ENCODE results near the gene CHD3. TPM values are rescaled to one million over a fixed set of nuclear protein-coding genes. Genes with fewer than 3 reads are reported as not detected.

CHD3 gene
- total RNA-seq, 1 experiment from 2014 or later = 84.6 TPM

DNA sequence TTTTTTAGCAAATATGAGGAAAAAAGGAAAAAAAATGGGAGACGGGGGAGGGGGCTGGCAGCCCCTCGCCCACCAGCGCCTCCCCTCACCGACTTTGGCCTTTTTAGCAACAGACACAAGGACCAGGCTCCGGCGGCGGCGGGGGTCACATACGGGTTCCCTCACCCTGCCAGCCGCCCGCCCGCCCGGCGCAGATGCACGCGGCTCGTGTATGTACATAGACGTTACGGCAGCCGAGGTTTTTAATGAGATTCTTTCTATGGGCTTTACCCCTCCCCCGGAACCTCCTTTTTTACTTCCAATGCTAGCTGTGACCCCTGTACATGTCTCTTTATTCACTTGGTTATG, 34.9 kb upstream of the CHD3 start:
- no TSS peak for BruUV-seq (replicated peaks)
- Histone ChIP-seq H3K4me1 (ENCODE audit: control insufficient read depth, insufficient read depth, low read length) (peaks cover 10% of the 10 kb centered on the region), H3K36me3 (ENCODE audit: control insufficient read depth, insufficient read depth, low read length) (peaks cover 5% of the 10 kb centered on the region; the same call in 1 of the 2 replicates), H3K27me3 (ENCODE audit: control insufficient read depth, insufficient read depth, low read length) (no peaks in the 10 kb centered on the region), H3K27ac (ENCODE audit: low read length) (no peak overlapping the region), H3K9me3 (ENCODE audit: control insufficient read depth, insufficient read depth, low read depth, low read length) (no peaks in the 10 kb centered on the region), H3K4me3 (ENCODE audit: low read depth in 2 of 2, low read length in 2 of 2) (no peak overlapping the region)
- DNase-seq (ENCODE audit: low read depth, low spot score) (no peak), ATAC-seq (no peak)
- TF ChIP-seq POLR2AphosphoS5 (IDR thresholded peaks at IDR 0.05; ENCODE audit: low read depth, low read length) = no peak
- TF ChIP-seq, protein P1, sequence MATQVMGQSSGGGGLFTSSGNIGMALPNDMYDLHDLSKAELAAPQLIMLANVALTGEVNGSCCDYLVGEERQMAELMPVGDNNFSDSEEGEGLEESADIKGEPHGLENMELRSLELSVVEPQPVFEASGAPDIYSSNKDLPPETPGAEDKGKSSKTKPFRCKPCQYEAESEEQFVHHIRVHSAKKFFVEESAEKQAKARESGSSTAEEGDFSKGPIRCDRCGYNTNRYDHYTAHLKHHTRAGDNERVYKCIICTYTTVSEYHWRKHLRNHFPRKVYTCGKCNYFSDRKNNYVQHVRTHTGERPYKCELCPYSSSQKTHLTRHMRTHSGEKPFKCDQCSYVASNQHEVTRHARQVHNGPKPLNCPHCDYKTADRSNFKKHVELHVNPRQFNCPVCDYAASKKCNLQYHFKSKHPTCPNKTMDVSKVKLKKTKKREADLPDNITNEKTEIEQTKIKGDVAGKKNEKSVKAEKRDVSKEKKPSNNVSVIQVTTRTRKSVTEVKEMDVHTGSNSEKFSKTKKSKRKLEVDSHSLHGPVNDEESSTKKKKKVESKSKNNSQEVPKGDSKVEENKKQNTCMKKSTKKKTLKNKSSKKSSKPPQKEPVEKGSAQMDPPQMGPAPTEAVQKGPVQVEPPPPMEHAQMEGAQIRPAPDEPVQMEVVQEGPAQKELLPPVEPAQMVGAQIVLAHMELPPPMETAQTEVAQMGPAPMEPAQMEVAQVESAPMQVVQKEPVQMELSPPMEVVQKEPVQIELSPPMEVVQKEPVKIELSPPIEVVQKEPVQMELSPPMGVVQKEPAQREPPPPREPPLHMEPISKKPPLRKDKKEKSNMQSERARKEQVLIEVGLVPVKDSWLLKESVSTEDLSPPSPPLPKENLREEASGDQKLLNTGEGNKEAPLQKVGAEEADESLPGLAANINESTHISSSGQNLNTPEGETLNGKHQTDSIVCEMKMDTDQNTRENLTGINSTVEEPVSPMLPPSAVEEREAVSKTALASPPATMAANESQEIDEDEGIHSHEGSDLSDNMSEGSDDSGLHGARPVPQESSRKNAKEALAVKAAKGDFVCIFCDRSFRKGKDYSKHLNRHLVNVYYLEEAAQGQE (IDR thresholded peaks at IDR 0.05; ENCODE audit: insufficient read depth in 1 of 2, low read depth in 2 of 2, low read length in 1 of 2) = no peak
- no peak for TF ChIP-seq TCF7L2 (IDR thresholded peaks at IDR 0.05; ENCODE audit: low read depth, low read length)
- TF ChIP-seq, protein P2, sequence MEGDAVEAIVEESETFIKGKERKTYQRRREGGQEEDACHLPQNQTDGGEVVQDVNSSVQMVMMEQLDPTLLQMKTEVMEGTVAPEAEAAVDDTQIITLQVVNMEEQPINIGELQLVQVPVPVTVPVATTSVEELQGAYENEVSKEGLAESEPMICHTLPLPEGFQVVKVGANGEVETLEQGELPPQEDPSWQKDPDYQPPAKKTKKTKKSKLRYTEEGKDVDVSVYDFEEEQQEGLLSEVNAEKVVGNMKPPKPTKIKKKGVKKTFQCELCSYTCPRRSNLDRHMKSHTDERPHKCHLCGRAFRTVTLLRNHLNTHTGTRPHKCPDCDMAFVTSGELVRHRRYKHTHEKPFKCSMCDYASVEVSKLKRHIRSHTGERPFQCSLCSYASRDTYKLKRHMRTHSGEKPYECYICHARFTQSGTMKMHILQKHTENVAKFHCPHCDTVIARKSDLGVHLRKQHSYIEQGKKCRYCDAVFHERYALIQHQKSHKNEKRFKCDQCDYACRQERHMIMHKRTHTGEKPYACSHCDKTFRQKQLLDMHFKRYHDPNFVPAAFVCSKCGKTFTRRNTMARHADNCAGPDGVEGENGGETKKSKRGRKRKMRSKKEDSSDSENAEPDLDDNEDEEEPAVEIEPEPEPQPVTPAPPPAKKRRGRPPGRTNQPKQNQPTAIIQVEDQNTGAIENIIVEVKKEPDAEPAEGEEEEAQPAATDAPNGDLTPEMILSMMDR (IDR thresholded peaks at IDR 0.05) = no peak
- intact Hi-C loops (cut with micrococcal nuclease; ENCODE audit: unreplicated experiment) = loop anchor here (10.0 kb wide), 1 partner anchor 109 kb away; no protein-coding TSS in a partner anchor
- ChIA-PET POLR2A (no interaction called here), CTCF (no interaction called here)
- in situ Hi-C loops (cut with HindIII; ENCODE audit: low pct_unique_long_range_greater_than_20kb, low sequenced_read_pairs) = no loop called here

DNA sequence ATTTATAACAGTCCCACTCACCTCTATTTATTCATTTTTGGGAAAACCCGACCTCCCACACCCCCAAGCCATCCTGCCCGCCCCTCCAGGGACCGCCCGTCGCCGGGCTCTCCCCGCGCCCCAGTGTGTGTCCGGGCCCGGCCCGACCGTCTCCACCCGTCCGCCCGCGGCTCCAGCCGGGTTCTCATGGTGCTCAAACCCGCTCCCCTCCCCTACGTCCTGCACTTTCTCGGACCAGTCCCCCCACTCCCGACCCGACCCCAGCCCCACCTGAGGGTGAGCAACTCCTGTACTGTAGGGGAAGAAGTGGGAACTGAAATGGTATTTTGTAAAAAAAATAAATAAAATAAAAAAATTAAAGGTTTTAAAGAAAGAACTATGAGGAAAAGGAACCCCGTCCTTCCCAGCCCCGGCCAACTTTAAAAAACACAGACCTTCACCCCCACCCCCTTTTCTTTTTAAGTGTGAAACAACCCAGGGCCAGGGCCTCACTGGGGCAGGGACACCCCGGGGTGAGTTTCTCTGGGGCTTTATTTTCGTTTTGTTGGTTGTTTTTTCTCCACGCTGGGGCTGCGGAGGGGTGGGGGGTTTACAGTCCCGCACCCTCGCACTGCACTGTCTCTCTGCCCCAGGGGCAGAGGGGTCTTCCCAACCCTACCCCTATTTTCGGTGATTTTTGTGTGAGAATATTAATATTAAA, 34.4 kb upstream of the CHD3 start:
- DNase-seq (ENCODE audit: low read depth, low spot score) (no peak), ATAC-seq (no peak)
- Histone ChIP-seq H3K27ac (ENCODE audit: low read length) (no peak overlapping the region), H3K9me3 (ENCODE audit: control insufficient read depth, insufficient read depth, low read depth, low read length) (no peaks in the 10 kb centered on the region), H3K36me3 (ENCODE audit: control insufficient read depth, insufficient read depth, low read length) (peaks cover 5% of the 10 kb centered on the region; the same call in 1 of the 2 replicates), H3K27me3 (ENCODE audit: control insufficient read depth, insufficient read depth, low read length) (no peaks in the 10 kb centered on the region), H3K4me3 (ENCODE audit: low read depth in 2 of 2, low read length in 2 of 2) (no peak overlapping the region), H3K4me1 (ENCODE audit: control insufficient read depth, insufficient read depth, low read length) (peaks cover 12% of the 10 kb centered on the region)
- intact Hi-C loops (cut with micrococcal nuclease; ENCODE audit: unreplicated experiment) = loop anchor here (10.0 kb wide), 1 partner anchor 109 kb away; no protein-coding TSS in a partner anchor
- TF ChIP-seq, protein P1 (IDR thresholded peaks at IDR 0.05; ENCODE audit: insufficient read depth in 1 of 2, low read depth in 2 of 2, low read length in 1 of 2) = no peak
- TF ChIP-seq POLR2AphosphoS5 (IDR thresholded peaks at IDR 0.05; ENCODE audit: low read depth, low read length) (no peak), SIN3A (IDR thresholded peaks at IDR 0.05; ENCODE audit: borderline replicate concordance, insufficient read depth, low read depth, low read length) (no peak), TCF7L2 (IDR thresholded peaks at IDR 0.05; ENCODE audit: low read depth, low read length) (no peak)
- TF ChIP-seq, protein P2 (IDR thresholded peaks at IDR 0.05) = no peak
- CTCF ChIA-PET = no interaction called here
- in situ Hi-C loops (cut with HindIII; ENCODE audit: low pct_unique_long_range_greater_than_20kb, low sequenced_read_pairs) = no loop called here
- POLR2A ChIA-PET = no interaction called here
- no TSS peak for BruUV-seq (replicated peaks)
